GM12878 (cell line): ENCODE measurements around the gene RASSF4. TPM values are rescaled to one million over a fixed set of nuclear protein-coding genes. Genes with fewer than 3 reads are reported as not detected.
A peak's percentile ranks its signal among the peaks of the same experiment; 100 is the strongest.

Experiments
- ATAC-seq: fragments of 200-7000 bp; cut with Tn5 transposase; 3 replicates; pipeline ENCODE4 v1.9.1; 2020; ENCODE audit warnings: mild to moderate bottlenecking, moderate library complexity
- BruUV-seq: library from RNA; stranded (reverse); fragments of 400-500 nt; replicated peaks from 2 replicates; lab custom pipeline; 2021; lab: Mats Ljungman, UMichigan
- CTCF ChIA-PET: fragments of 300-600 bp; sonication (Branson Sonifier 250); formaldehyde crosslinking; extraction: SDS; loops from one replicate; lab custom pipeline; 2021; ENCODE audit warnings: inconsistent platforms; lab: Yijun Ruan, JAX
- POLR2A ChIA-PET: fragments of 350-600 bp; formaldehyde crosslinking; extraction: SDS; loops from one replicate; lab custom pipeline; 2021; ENCODE audit warnings: inconsistent platforms; lab: Charles Lee
- RAD21 ChIA-PET: fragments of 300-600 bp; sonication (Branson Sonifier 250); formaldehyde crosslinking; loops from one replicate; lab custom pipeline; 2023; ENCODE audit warnings: antibody characterized with exemption; ENCODE audit not compliant: unreplicated experiment; lab: Charles Lee
- SMC1A ChIA-PET: fragments of 300-600 bp; sonication (Branson Sonifier 250); formaldehyde crosslinking; loops from one replicate; lab custom pipeline; 2023; ENCODE audit not compliant: unreplicated experiment, uncharacterized antibody; lab: Charles Lee
- DNase-seq: peaks from one replicate; pipeline ENCODE4 v3.0.0-alpha.2; 2011; ENCODE audit warnings: low read depth, low spot score
- FAIRE-seq: peaks from 3 replicates; lab custom pipeline; 2011; peaks lifted over from hg19 to GRCh38; lab: Jason Lieb, UNC
- H2AFZ ChIP-seq: 2 replicates; pipeline ENCODE4 v1.6.0; 2011; ENCODE audit warnings: low read depth, low read length, control low read depth; ENCODE audit not compliant: control insufficient read depth
- H3K27ac ChIP-seq: 2 replicates; pipeline ENCODE4 v1.5.1; 2011; ENCODE audit warnings: control low read depth; ENCODE audit not compliant: control insufficient read depth, insufficient read depth
- H3K27me3 ChIP-seq, 2 experiments: replicated peaks in 1 of 2; 2 replicates each; pipeline versions ENCODE4 v1.6.0 to v1.6.1; 2011; ENCODE audit warnings: low read length in 1 of 2; ENCODE audit not compliant: control insufficient read depth in 2 of 2, insufficient read depth in 2 of 2
- H3K36me3 ChIP-seq, 2 experiments: 2 replicates each; pipeline ENCODE4 v1.5.1; 2011; ENCODE audit warnings: low read length in 1 of 2; ENCODE audit not compliant: control insufficient read depth in 2 of 2, insufficient read depth in 2 of 2
- H3K4me1 ChIP-seq: 2 replicates; pipeline ENCODE4 v1.6.1; 2011; ENCODE audit warnings: mild to moderate bottlenecking, low read length, moderate library complexity, mixed read lengths; ENCODE audit not compliant: control insufficient read depth, insufficient read depth
- H3K4me2 ChIP-seq: 2 replicates; pipeline ENCODE4 v1.6.0; 2011; ENCODE audit warnings: control low read depth; ENCODE audit not compliant: control insufficient read depth, insufficient read depth
- H3K4me3 ChIP-seq: fragments of 200-600 bp; sonication (generic); 2 replicates; pipeline ENCODE4 v1.5.1; 2016
- H3K79me2 ChIP-seq: 2 replicates; pipeline ENCODE4 v1.6.0; 2011; ENCODE audit warnings: low read length; ENCODE audit not compliant: control insufficient read depth, insufficient read depth
- H3K9ac ChIP-seq: 2 replicates; pipeline ENCODE4 v1.8.0; 2011; ENCODE audit warnings: low read length, control low read depth, mixed read lengths; ENCODE audit not compliant: control insufficient read depth, insufficient read depth
- H3K9me3 ChIP-seq: replicated peaks from 3 replicates; pipeline ENCODE4 v1.5.1; 2011; ENCODE audit warnings: mild to moderate bottlenecking, low read length; ENCODE audit not compliant: control insufficient read depth, insufficient read depth
- H4K20me1 ChIP-seq: 2 replicates; pipeline ENCODE4 v1.6.0; 2011; ENCODE audit not compliant: control insufficient read depth, insufficient read depth
- REST ChIP-seq: IDR thresholded peaks from 2 replicates; pipeline ENCODE4 v1.6.1; 2012; ENCODE audit warnings: mild to moderate bottlenecking, low read depth, low read length
- SMARCA5 ChIP-seq: fragments of 450-650 bp; IDR thresholded peaks from 2 replicates; pipeline ENCODE4 v1.6.1; 2017; ENCODE audit warnings: mild to moderate bottlenecking
- ZNF207 ChIP-seq: fragments of 450-650 bp; IDR thresholded peaks from 2 replicates; pipeline ENCODE4 v1.6.1; 2014; ENCODE audit warnings: antibody characterized with exemption, mild to moderate bottlenecking, borderline replicate concordance
- ZNF687 ChIP-seq: fragments of 450-650 bp; IDR thresholded peaks from 2 replicates; pipeline ENCODE4 v1.6.1; 2017; ENCODE audit warnings: mild to moderate bottlenecking, moderate library complexity
- WGBS: methylation state at CpG from one replicate; pipeline ENCODE4 v1.1.6; 2016; ENCODE audit warnings: low lambda C conversion rate; ENCODE audit not compliant: insufficient replicate concordance, insufficient coverage; ENCODE audit errors: missing lambda C conversion rate; 5-methylcytosine and 5-hydroxymethylcytosine counted together
- in situ Hi-C: fragments of 300-500 bp; cut with MboI; formaldehyde crosslinking; loops from 9 replicates; pipeline ENCODE4 v1.14.3; 2018; ENCODE audit warnings: mixed read lengths
- intact Hi-C: fragments of 100-400 bp; cut with micrococcal nuclease; formaldehyde crosslinking; loops from one replicate; pipeline ENCODE4 v1.14.2; 2022; ENCODE audit not compliant: unreplicated experiment
- polyA plus RNA-seq, 11 experiments: library from polyadenylated mRNA; depleted of rRNA in 4 of 11; unstranded in 6 of 11; stranded (reverse) in 5 of 11; fragments of >200 nt; fragmentation: Nextera tagmentation in 4 of 11; fragmentation: Illumina TruSeq in 1 of 11; extraction: Ambion mirVana in 4 of 11; extraction: Trizol in 1 of 11; gene quantifications; 1 replicate in 1 of 11; 2 replicates in 10 of 11; pipeline versions ENCODE4 v1.2.1 to v1.2.3, GENCODE V29; 2011 to 2016; ENCODE audit warnings: inconsistent platforms in 2 of 11, missing spikeins in 2 of 11, low read depth in 1 of 11
- total RNA-seq, 4 experiments: library from RNA; depleted of rRNA in 3 of 4; stranded (reverse); fragments of >200 nt in 3 of 4; fragmentation: Illumina TruSeq in 1 of 4; extraction: Trizol in 1 of 4; gene quantifications; 2 replicates each; pipeline versions ENCODE4 v1.2.1 to v1.2.3, GENCODE V29; 2013 to 2021

Gene RASSF4
- total and polyA plus RNA-seq, 10 of the 15 experiments (the other 5 are each of a cell fraction or from before 2014, with no cell fraction given), result 3.7 to 71.1 (median 16.8) TPM

- Histone ChIP-seq H3K4me2 (peak overlapping the region; percentile 82), H3K27me3 (no peaks in the 10 kb centered on the region), H3K27ac (peak overlapping the region; percentile 80), H3K9me3 (no peaks in the 10 kb centered on the region), H3K4me3 (peak overlapping the region; percentile 67; the same call in 1 of the 2 replicates), H2AFZ (peak overlapping the region; percentile 66), H3K79me2 (peaks cover 11% of the 10 kb centered on the region), H3K4me1 (peaks cover 44% of the 10 kb centered on the region), H3K36me3 (peaks cover 0 to 8% of the 10 kb centered on the region in 2 experiments; a peak in 2 of 4 replicates), H3K9ac (peak overlapping the region; percentile 65), H4K20me1 (no peaks in the 10 kb centered on the region)
- ATAC-seq, result peak; percentile 34
- CTCF ChIA-PET, result interaction anchor here (0.5 to 10.1 kb wide), 6 partner anchors 8 to 42 kb away, joined by 3 to 181 read pairs (median 14); no protein-coding TSS in a partner anchor
- RAD21 ChIA-PET, result interaction anchor here (1.4 to 2.7 kb wide), 4 partner anchors 11 to 49 kb away, joined by 5 to 54 read pairs (median 35); no protein-coding TSS in a partner anchor
- DNase-seq, result no peak
- 0% methylated on average over 7 of the region's 7 CpGs for WGBS
- TSS peak; percentile 11 for BruUV-seq
- SMC1A ChIA-PET, result interaction anchor here (1.8 to 2.5 kb wide), 6 partner anchors 10 to 42 kb away, joined by 6 to 36 read pairs (median 19); no protein-coding TSS in a partner anchor
- FAIRE-seq, result no peak
- POLR2A ChIA-PET, result interaction anchor here (1.1 to 2.1 kb wide), 8 partner anchors 8 to 45 kb away, joined by 3 to 17 read pairs (median 6); no protein-coding TSS in a partner anchor
- intact Hi-C loops (loop anchor here (2.0 kb wide), 1 partner anchor 15 kb away; the partner anchor contains the start of gene RASSF4), in situ Hi-C loops (loop anchor here (25.0 kb wide), 1 partner anchor 1812 kb away; no protein-coding TSS in a partner anchor)
- TF ChIP-seq ZNF207, result 0 out of 2 replicates have a peak, but pooled peaks have one; percentile 12
- TF ChIP-seq SMARCA5, result peak; percentile 52; the same call in 1 of the 2 replicates
- TF ChIP-seq ZNF687, result peak; percentile 27
- no peak for TF ChIP-seq REST
These were observed 14.6 kb downstream of the RASSF4 start for GRCh38 chr10:44974082-44974627.
